ENCODE data around the gene ATG3. TPM values are rescaled to one million over a fixed set of nuclear protein-coding genes. Genes with fewer than 3 reads are reported as not detected.

Gene ATG3
- total and polyA plus RNA-seq, 9 of the 15 experiments (the other 6 are each of a cell fraction or from before 2014, with no cell fraction given), result 48.7 to 107 (median 64.7) TPM

- no peak overlapping the region for H3K9ac ChIP-seq (ENCODE audit: insufficient read depth in 1 of 2, low read depth in 2 of 2, low read length in 2 of 2)
- H3K27ac ChIP-seq (ENCODE audit: extremely low read depth, low read depth, low read length), result no peak overlapping the region
- FAIRE-seq (no peak), ATAC-seq (no peak), DNase-seq (ENCODE audit: extremely low read depth in 1 of 4, low spot score in 3 of 4) (no peak)
- BruUV-seq (replicated peaks), result no TSS peak
- no peak overlapping the region for H2AFZ ChIP-seq (ENCODE audit: low read depth, low read length)
- H3K9me1 ChIP-seq (ENCODE audit: control insufficient read depth, insufficient read depth, low read length), result no peaks in the 10 kb centered on the region
- no peak overlapping the region for H3K4me2 ChIP-seq (ENCODE audit: insufficient read depth, low read length)
- intact Hi-C loops (cut with micrococcal nuclease) (no loop called here), in situ Hi-C loops (cut with MboI) (loop anchor here (25.0 kb wide), 1 partner anchor 692 kb away; no protein-coding TSS in a partner anchor)
- no peaks in the 10 kb centered on the region for H3K36me3 ChIP-seq (ENCODE audit: control insufficient read depth, insufficient read depth, low read length)
- no peak overlapping the region for H3K4me3 ChIP-seq
- no peaks in the 10 kb centered on the region for H3K27me3 ChIP-seq (ENCODE audit: control insufficient read depth in 2 of 2, insufficient read depth in 2 of 2, low read length in 2 of 2)
- POLR2A ChIA-PET, result interaction anchor here (0.6 kb wide), 1 partner anchor 464 kb away, joined by 3 read pairs; no protein-coding TSS in a partner anchor
- CTCF ChIA-PET (ENCODE audit: low intra/inter-chr PET ratio), result no interaction called here
- 67% methylated on average over 2 of the region's 2 CpGs for WGBS (ENCODE audit: insufficient coverage, low coverage, missing lambda C conversion rate)
- no peaks in the 10 kb centered on the region for H3K79me2 ChIP-seq (ENCODE audit: control insufficient read depth, insufficient read depth, low read length)
- no peaks in the 10 kb centered on the region for H4K20me1 ChIP-seq (replicated peaks; ENCODE audit: control insufficient read depth, insufficient read depth, low read length)
- no peaks in the 10 kb centered on the region for H3K4me1 ChIP-seq (replicated peaks in 1 of 2; ENCODE audit: control insufficient read depth in 2 of 2, insufficient read depth in 2 of 2, low read length in 2 of 2)
- no peaks in the 10 kb centered on the region for H3K9me3 ChIP-seq (replicated peaks; ENCODE audit: control insufficient read depth, insufficient read depth, low read depth, low read length)
- TF ChIP-seq E2F5 (CRISPR knock-in tag; IDR thresholded peaks at IDR 0.05), result no peak
- TF ChIP-seq ZC3H4 (CRISPR knock-in tag; IDR thresholded peaks at IDR 0.05; ENCODE audit: borderline replicate concordance), result no peak
- no peak for TF ChIP-seq ZNF639 (CRISPR knock-in tag; conservative IDR thresholded peaks at IDR 0.05 in 1 of 2, IDR thresholded peaks at IDR 0.05 in 1 of 2)
- no peak for TF ChIP-seq HNRNPL (IDR thresholded peaks at IDR 0.05; ENCODE audit: low read depth, low read length)
- TF ChIP-seq FOXJ3 (CRISPR knock-in tag; IDR thresholded peaks at IDR 0.05), result no peak
- TF ChIP-seq CAMTA2 (CRISPR knock-in tag; conservative IDR thresholded peaks at IDR 0.05), result no peak
- no peak for TF ChIP-seq NFRKB (IDR thresholded peaks at IDR 0.05; ENCODE audit: low read depth)
- no peak for TF ChIP-seq ZKSCAN8 (CRISPR knock-in tag; IDR thresholded peaks at IDR 0.05)
- no peak for TF ChIP-seq ARID3B (CRISPR knock-in tag; IDR thresholded peaks at IDR 0.05; ENCODE audit: borderline replicate concordance)
- TF ChIP-seq TAF1 (IDR thresholded peaks at IDR 0.05; ENCODE audit: control insufficient read depth, extremely low read depth, insufficient read depth, low read length, severe bottlenecking), result no peak
- no peak for TF ChIP-seq CGGBP1 (CRISPR knock-in tag; IDR thresholded peaks at IDR 0.05)
- no peak for TF ChIP-seq RBM17 (IDR thresholded peaks at IDR 0.05; ENCODE audit: borderline replicate concordance, low read depth, low read length)
- TF ChIP-seq NCOA2 (IDR thresholded peaks at IDR 0.05; ENCODE audit: partially characterized antibody in 2 of 2), result no peak
- no peak for TF ChIP-seq ETS2 (tag; IDR thresholded peaks at IDR 0.05; ENCODE audit: borderline replicate concordance, poor library complexity, severe bottlenecking)
- no peak for TF ChIP-seq HDAC1 (IDR thresholded peaks at IDR 0.05)
- TF ChIP-seq CBX3 (IDR thresholded peaks at IDR 0.05; ENCODE audit: borderline replicate concordance in 1 of 2, low read length in 2 of 2), result no peak
- no peak for TF ChIP-seq SIN3A (IDR thresholded peaks at IDR 0.05; ENCODE audit: borderline replicate concordance in 2 of 2, control insufficient read depth in 1 of 2, low read depth in 2 of 2, low read length in 2 of 2)
These were observed 33.1 kb upstream of the ATG3 start for GRCh38 chr3:112594856-112595255.
